Measurements from ENCODE around the gene PDCD7.
"Not testable (repeated sequence)": the region's sequence is repeated elsewhere in the genome, so short reads cannot be mapped to it uniquely, and the experiment has no call there.

The PDCD7 gene

GRCh38 chr15:65146438-65146837 is 12.8 kb upstream of the PDCD7 start:
- no peak for ATAC-seq (ENCODE audit: insufficient read depth, low read depth)
- DNase-seq: no peak
- H4K20me1 ChIP-seq (ENCODE audit: insufficient read depth, low read length): no peaks in the 10 kb centered on the region
- H3K36me3 ChIP-seq (ENCODE audit: insufficient read depth, low read length): peaks cover 23% of the 10 kb centered on the region
- H3K27ac ChIP-seq (ENCODE audit: low read length): no peak overlapping the region
- no peak overlapping the region for H3K4me2 ChIP-seq (ENCODE audit: insufficient read depth, low read length)
- H3K4me3 ChIP-seq (ENCODE audit: low read depth in 1 of 2, low read length in 2 of 2): no peak overlapping the region
- TF ChIP-seq CTCF (IDR thresholded peaks at IDR 0.05; ENCODE audit: borderline replicate concordance, extremely low read depth, low read length, poor library complexity, severe bottlenecking) (no peak), EZH2 (IDR thresholded peaks at IDR 0.05; ENCODE audit: borderline replicate concordance, low read depth, low read length, severe bottlenecking) (no peak)
- H2AFZ ChIP-seq (ENCODE audit: low read depth, low read length): no peak overlapping the region
- no peaks in the 10 kb centered on the region for H3K27me3 ChIP-seq (ENCODE audit: insufficient read depth, low read length, poor library complexity)
- H3K9ac ChIP-seq (ENCODE audit: low read depth, low read length): no peak overlapping the region
- H3K4me1 ChIP-seq (ENCODE audit: insufficient read depth, low read length): no peaks in the 10 kb centered on the region
- H3K79me2 ChIP-seq (ENCODE audit: insufficient read depth, low read length): no peaks in the 10 kb centered on the region
- H3K9me3 ChIP-seq (ENCODE audit: insufficient read depth, low read length, severe bottlenecking): no peaks in the 10 kb centered on the region

- not testable (repeated sequence) for ATAC-seq (ENCODE audit: insufficient read depth, low read depth); H3K9me3 ChIP-seq (ENCODE audit: insufficient read depth, low read length, severe bottlenecking); DNase-seq; H3K4me1 ChIP-seq (ENCODE audit: insufficient read depth, low read length); H3K27me3 ChIP-seq (ENCODE audit: insufficient read depth, low read length, poor library complexity); H3K79me2 ChIP-seq (ENCODE audit: insufficient read depth, low read length); H2AFZ ChIP-seq (ENCODE audit: low read depth, low read length); H3K4me2 ChIP-seq (ENCODE audit: insufficient read depth, low read length); H3K4me3 ChIP-seq (ENCODE audit: low read depth in 1 of 2, low read length in 2 of 2); H4K20me1 ChIP-seq (ENCODE audit: insufficient read depth, low read length); H3K9ac ChIP-seq (ENCODE audit: low read depth, low read length); H3K36me3 ChIP-seq (ENCODE audit: insufficient read depth, low read length); H3K27ac ChIP-seq (ENCODE audit: low read length)
Measured at GRCh38 chr15:65138631-65139030, 5.0 kb upstream of the PDCD7 start.

- H4K20me1 ChIP-seq (ENCODE audit: insufficient read depth, low read length); ATAC-seq (ENCODE audit: insufficient read depth, low read depth); H3K79me2 ChIP-seq (ENCODE audit: insufficient read depth, low read length); H3K4me2 ChIP-seq (ENCODE audit: insufficient read depth, low read length); H2AFZ ChIP-seq (ENCODE audit: low read depth, low read length); H3K9me3 ChIP-seq (ENCODE audit: insufficient read depth, low read length, severe bottlenecking); H3K36me3 ChIP-seq (ENCODE audit: insufficient read depth, low read length); H3K27me3 ChIP-seq (ENCODE audit: insufficient read depth, low read length, poor library complexity); H3K4me1 ChIP-seq (ENCODE audit: insufficient read depth, low read length); H3K9ac ChIP-seq (ENCODE audit: low read depth, low read length); H3K4me3 ChIP-seq (ENCODE audit: low read depth in 1 of 2, low read length in 2 of 2); H3K27ac ChIP-seq (ENCODE audit: low read length); DNase-seq: not testable (repeated sequence)
Measured at GRCh38 chr15:65137893-65138292, 4.3 kb upstream of the PDCD7 start.

GRCh38 chr15:65137089-65137488 is 3.5 kb upstream of the PDCD7 start:
- DNase-seq; ATAC-seq (ENCODE audit: insufficient read depth, low read depth); H3K27ac ChIP-seq (ENCODE audit: low read length); H2AFZ ChIP-seq (ENCODE audit: low read depth, low read length); H3K4me2 ChIP-seq (ENCODE audit: insufficient read depth, low read length); H4K20me1 ChIP-seq (ENCODE audit: insufficient read depth, low read length); H3K27me3 ChIP-seq (ENCODE audit: insufficient read depth, low read length, poor library complexity); H3K36me3 ChIP-seq (ENCODE audit: insufficient read depth, low read length); H3K9me3 ChIP-seq (ENCODE audit: insufficient read depth, low read length, severe bottlenecking); H3K4me3 ChIP-seq (ENCODE audit: low read depth in 1 of 2, low read length in 2 of 2); H3K9ac ChIP-seq (ENCODE audit: low read depth, low read length): not testable (repeated sequence)
- H3K4me1 ChIP-seq (ENCODE audit: insufficient read depth, low read length): peaks cover 16% of the 10 kb centered on the region
- H3K79me2 ChIP-seq (ENCODE audit: insufficient read depth, low read length): peaks cover 12% of the 10 kb centered on the region

- peak overlapping the region; percentile 73 to 78; a peak in 3 of 4 replicates for H3K4me3 ChIP-seq (ENCODE audit: low read depth in 1 of 2, low read length in 2 of 2)
Measured at GRCh38 chr15:65134538-65134937, 930 bp upstream of the PDCD7 start.

More at GRCh38 chr15:65134538-65134937, 930 bp upstream of the PDCD7 start:
- H4K20me1 ChIP-seq (ENCODE audit: insufficient read depth, low read length): peaks cover 17% of the 10 kb centered on the region; the same call in 1 of the 2 replicates
- peaks cover 33% of the 10 kb centered on the region for H3K79me2 ChIP-seq (ENCODE audit: insufficient read depth, low read length)
- ATAC-seq (ENCODE audit: insufficient read depth, low read depth): no peak
- H3K27ac ChIP-seq (ENCODE audit: low read length): no peak overlapping the region
- H3K36me3 ChIP-seq (ENCODE audit: insufficient read depth, low read length): peaks cover 12% of the 10 kb centered on the region
- H3K4me2 ChIP-seq (ENCODE audit: insufficient read depth, low read length): peak overlapping the region; percentile 90
- peak overlapping the region; percentile 94 for H3K9ac ChIP-seq (ENCODE audit: low read depth, low read length)
- TF ChIP-seq CTCF (IDR thresholded peaks at IDR 0.05; ENCODE audit: borderline replicate concordance, extremely low read depth, low read length, poor library complexity, severe bottlenecking) (no peak), EZH2 (IDR thresholded peaks at IDR 0.05; ENCODE audit: borderline replicate concordance, low read depth, low read length, severe bottlenecking) (no peak)
- no peak overlapping the region; the same call in 1 of the 2 replicates for H2AFZ ChIP-seq (ENCODE audit: low read depth, low read length)
- H3K27me3 ChIP-seq (ENCODE audit: insufficient read depth, low read length, poor library complexity): no peaks in the 10 kb centered on the region
- no peak for DNase-seq
- H3K4me1 ChIP-seq (ENCODE audit: insufficient read depth, low read length): peaks cover 23% of the 10 kb centered on the region
- peaks cover 3% of the 10 kb centered on the region for H3K9me3 ChIP-seq (ENCODE audit: insufficient read depth, low read length, severe bottlenecking)
